Measurements from ENCODE around the gene MBNL1. TPM values are rescaled to one million over a fixed set of nuclear protein-coding genes. Genes with fewer than 3 reads are reported as not detected.

MBNL1 gene
- total and polyA plus RNA-seq, 3 donors from 2014 or later: 36.5 to 167 (median 145) TPM

DNA sequence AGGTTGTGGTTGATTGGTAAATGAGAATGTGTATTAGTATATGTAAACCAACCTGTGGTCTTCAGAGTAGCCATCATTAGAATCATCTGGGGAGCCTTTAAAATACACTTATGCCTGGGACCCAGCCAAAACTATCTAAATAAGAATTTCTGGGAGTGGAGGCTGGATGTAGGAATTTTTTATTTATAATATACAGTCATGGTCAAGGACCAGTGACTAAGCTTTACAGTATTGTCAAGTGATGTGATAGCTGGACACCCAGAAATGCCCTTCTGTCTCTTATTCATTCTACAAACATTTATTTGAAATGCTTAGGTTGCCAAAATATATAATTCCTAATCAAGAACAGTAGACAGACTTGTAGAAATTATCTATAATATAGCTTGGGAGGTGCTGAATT lies 132.2 kb downstream of the MBNL1 start:
- H3K27ac ChIP-seq: no peak overlapping the region
- intact Hi-C loops (cut with DNase I; ENCODE audit: low total_unique reads): no loop called here
- H3K27me3 ChIP-seq: no peaks in the 10 kb centered on the region

DNA sequence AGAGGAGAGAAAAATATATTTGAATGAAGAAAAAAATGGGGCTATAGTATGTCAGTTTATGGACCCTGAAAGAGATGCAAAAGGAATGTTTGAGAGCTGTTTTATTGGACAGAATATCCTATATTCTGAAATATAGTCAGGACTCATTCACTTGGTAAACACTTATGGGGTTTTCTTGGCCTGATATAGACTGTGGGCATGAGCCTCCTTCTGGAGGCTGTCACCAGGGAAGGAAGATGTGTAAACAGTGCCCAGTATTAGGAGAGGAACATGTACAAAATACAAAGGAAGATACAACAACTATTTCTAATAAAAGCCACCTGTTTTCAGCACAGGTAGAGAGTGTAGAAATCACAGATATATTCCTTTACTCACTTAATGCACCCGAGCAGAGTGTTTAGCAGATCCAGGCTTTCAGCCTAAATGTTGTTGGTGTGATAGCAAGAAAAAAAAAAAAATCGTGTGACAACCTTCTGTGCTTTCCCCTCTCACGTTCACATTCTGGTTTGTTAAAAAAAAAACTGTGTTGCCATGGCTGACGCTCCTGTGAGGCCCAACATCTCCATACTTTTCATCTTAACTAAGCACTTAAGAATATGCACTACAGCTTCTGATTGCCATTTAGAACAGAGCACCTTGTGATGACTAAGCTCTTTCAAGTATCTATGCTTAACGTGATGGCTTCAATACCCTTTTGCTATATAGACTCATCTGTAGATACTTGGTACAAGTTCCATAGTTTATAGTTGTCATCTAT lies 134.1 kb downstream of the MBNL1 start:
- H3K36me3 ChIP-seq (ENCODE audit: low read depth, missing control alignments): no peaks in the 10 kb centered on the region
- no peaks in the 10 kb centered on the region for H3K27me3 ChIP-seq
- WGBS, 2 donors: 52 to 53% methylated on average over 5 of the region's 5 CpGs
- no peaks in the 10 kb centered on the region for H3K9me3 ChIP-seq
- DNase-seq: no peak
- no peak for TF ChIP-seq POLR2A (IDR thresholded peaks at IDR 0.05)
- no peak for TF ChIP-seq CTCF (IDR thresholded peaks at IDR 0.05)
- intact Hi-C loops (cut with DNase I; ENCODE audit: low total_unique reads): no loop called here
- no peak overlapping the region for H3K4me3 ChIP-seq
- H3K4me1 ChIP-seq: peaks cover 24% of the 10 kb centered on the region
- no peak overlapping the region for H3K27ac ChIP-seq

More for the DNA sequence above, 132.2 kb downstream of the MBNL1 start:
- DNase-seq: no peak
- no peaks in the 10 kb centered on the region for H3K36me3 ChIP-seq (ENCODE audit: low read depth, missing control alignments)
- H3K4me3 ChIP-seq: no peak overlapping the region
- H3K4me1 ChIP-seq: peaks cover 24% of the 10 kb centered on the region
- TF ChIP-seq CTCF (IDR thresholded peaks at IDR 0.05): no peak
- no peak for TF ChIP-seq POLR2A (IDR thresholded peaks at IDR 0.05)
- no peaks in the 10 kb centered on the region for H3K9me3 ChIP-seq

GRCh38 chr3:152403632-152404066 lies 134.9 kb downstream of the MBNL1 start:
- H3K4me3 ChIP-seq: no peak overlapping the region
- H3K9me3 ChIP-seq: no peaks in the 10 kb centered on the region
- H3K27me3 ChIP-seq: no peaks in the 10 kb centered on the region
- peaks cover 21% of the 10 kb centered on the region for H3K4me1 ChIP-seq
- TF ChIP-seq CTCF (IDR thresholded peaks at IDR 0.05) (no peak), POLR2A (IDR thresholded peaks at IDR 0.05) (no peak)
- DNase-seq: no peak
- WGBS, 2 donors: 40 to 67% methylated on average over 2 of the region's 2 CpGs
- intact Hi-C loops (cut with DNase I; ENCODE audit: low total_unique reads): no loop called here
- no peaks in the 10 kb centered on the region for H3K36me3 ChIP-seq (ENCODE audit: low read depth, missing control alignments)
- H3K27ac ChIP-seq: peak overlapping the region in 1 of 2 donors; percentile 11

GRCh38 chr3:152404976-152405375 lies 136.2 kb downstream of the MBNL1 start:
- H3K4me1 ChIP-seq: peaks cover 14% of the 10 kb centered on the region
- intact Hi-C loops (cut with DNase I; ENCODE audit: low total_unique reads): no loop called here
- H3K4me3 ChIP-seq: no peak overlapping the region
- WGBS, 2 donors: 95 to 100% methylated on average over 1 of the region's 1 CpG
- TF ChIP-seq POLR2A (IDR thresholded peaks at IDR 0.05) (no peak), CTCF (IDR thresholded peaks at IDR 0.05) (no peak)
- H3K27me3 ChIP-seq: no peaks in the 10 kb centered on the region
- H3K9me3 ChIP-seq: no peaks in the 10 kb centered on the region
- no peak overlapping the region for H3K27ac ChIP-seq
- no peaks in the 10 kb centered on the region for H3K36me3 ChIP-seq (ENCODE audit: low read depth, missing control alignments)
- no peak for DNase-seq

Measured in testis (tissue), 3 donors.